ENCODE data around the gene IGFBP7. TPM values are rescaled to one million over a fixed set of nuclear protein-coding genes. Genes with fewer than 3 reads are reported as not detected.

Gene IGFBP7
- polyA plus RNA-seq, 6 donors from 2014 or later, result 0.24 to 1.1 (median 0.86) TPM; not detected in 3

DNA sequence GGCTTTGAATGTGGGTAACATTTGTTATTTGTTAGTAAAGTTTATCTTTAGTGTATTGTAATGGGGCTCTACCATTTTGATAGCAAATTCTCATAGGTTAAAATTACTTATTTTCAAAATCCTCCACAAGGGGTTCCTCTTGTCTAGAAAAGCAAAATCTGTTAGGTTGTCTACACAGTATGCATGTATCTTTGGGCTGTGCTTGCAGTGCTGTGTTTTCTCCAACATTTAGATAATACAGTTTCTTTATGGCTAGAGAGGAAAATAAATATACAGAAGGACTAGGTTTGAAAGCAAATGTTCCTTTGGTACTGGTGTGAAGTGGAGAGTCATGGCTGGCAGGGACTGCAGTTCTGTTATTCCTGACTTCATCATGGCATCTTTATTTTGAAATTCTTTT lies 91.2 kb downstream of the IGFBP7 start:
- H3K4me3 Mint-ChIP-seq, result no peak overlapping the region
- DNase-seq (no peak), ATAC-seq (ENCODE audit: low read depth in 2 of 2) (no peak)
- H3K27me3 Mint-ChIP-seq, result no peaks in the 10 kb centered on the region
- H3K36me3 Mint-ChIP-seq, result peaks cover 46 to 59% of the 10 kb centered on the region in 2 donors
- no peaks in the 10 kb centered on the region for H3K9me3 Mint-ChIP-seq
- peaks cover 0 to 8% (median 6%) of the 10 kb centered on the region in 3 donors for H3K4me1 Mint-ChIP-seq
- peak overlapping the region in 2 of 6 donors; percentile 29 to 66 for H3K27ac Mint-ChIP-seq

DNA sequence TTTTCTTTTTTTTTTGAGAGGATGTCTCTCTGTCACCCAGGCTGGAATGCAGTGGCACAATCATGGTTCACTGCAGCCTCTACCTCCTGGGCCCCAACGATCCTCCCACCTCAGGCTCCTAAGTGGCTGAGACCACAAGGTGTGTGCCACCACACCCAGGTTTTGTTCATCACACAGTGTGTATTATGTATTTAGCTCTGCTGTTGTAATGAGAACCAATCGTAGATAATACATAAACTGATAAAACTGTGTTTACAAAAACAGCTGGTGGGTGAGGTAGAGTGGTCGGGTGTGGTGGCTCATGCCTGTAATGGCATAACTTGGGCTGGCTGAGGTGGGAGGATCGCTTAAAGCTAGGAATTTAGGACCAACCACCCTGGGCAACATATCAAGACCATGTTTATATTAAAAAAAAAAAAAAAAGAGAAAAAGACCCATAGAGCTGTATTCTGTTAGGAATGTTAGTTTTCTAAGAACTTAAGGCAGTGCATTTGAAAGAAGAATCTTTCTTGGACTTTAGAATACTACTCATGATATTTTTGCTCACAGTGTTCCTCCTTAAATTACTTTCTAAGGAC lies 96.6 kb downstream of the IGFBP7 start:
- Mint-ChIP-seq H3K27ac (peak overlapping the region in 1 of 6 donors; percentile 67), H3K36me3 (peaks cover 32 to 41% of the 10 kb centered on the region in 2 donors), H3K9me3 (no peaks in the 10 kb centered on the region), H3K4me3 (no peak overlapping the region), H3K4me1 (peaks cover 0 to 15% (median 13%) of the 10 kb centered on the region in 3 donors), H3K27me3 (no peaks in the 10 kb centered on the region)
- DNase-seq (no peak), ATAC-seq (ENCODE audit: low read depth in 2 of 2) (no peak)

DNA sequence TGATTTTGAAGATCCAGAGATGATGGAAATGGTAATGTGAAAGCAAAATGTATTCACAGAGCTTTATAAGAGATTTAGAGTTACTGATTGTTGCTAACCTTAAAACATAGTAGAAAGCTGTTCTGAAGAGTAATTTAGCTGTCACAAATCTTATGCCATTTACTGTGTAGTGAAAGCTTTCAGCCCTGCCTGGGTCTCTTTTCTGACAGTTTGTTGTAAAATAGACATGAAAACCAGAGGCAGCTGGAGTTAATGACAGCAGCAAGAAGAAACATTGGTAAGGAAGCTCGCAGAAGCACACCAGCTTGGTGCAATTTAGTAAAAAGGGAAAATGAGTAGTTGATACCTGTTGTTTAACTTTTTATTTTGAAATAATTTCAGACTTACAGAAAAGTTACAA lies 110.4 kb downstream of the IGFBP7 start:
- H3K27me3 Mint-ChIP-seq, result no peaks in the 10 kb centered on the region
- ATAC-seq (ENCODE audit: low read depth in 2 of 2) (no peak), DNase-seq (no peak)
- H3K4me3 Mint-ChIP-seq, result no peak overlapping the region
- H3K27ac Mint-ChIP-seq, result peak overlapping the region in 1 of 6 donors; percentile 47
- H3K4me1 Mint-ChIP-seq, result peaks cover 0 to 9% (median 4%) of the 10 kb centered on the region in 3 donors
- H3K9me3 Mint-ChIP-seq, result no peaks in the 10 kb centered on the region
- peaks cover 20 to 24% of the 10 kb centered on the region in 2 donors for H3K36me3 Mint-ChIP-seq

DNA sequence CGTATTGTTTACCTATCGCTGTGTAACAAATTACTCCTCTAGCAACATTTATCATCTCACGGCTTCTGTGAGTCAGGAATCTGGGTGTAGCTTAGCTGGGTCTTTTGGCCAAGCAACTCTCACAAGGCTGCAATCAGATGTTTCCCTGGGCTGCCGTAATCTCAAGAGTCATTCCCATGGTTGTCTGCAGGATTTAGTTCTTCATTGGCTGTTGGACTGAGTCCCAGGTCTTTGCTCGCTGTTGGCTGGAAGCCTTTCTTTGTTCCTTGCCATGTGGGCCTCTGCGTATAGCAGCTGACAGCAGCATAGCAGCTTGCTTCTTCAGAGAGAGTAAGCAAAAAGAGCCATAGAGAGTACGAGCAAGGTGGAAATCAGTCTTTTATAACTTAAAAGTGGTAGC lies 114.7 kb downstream of the IGFBP7 start:
- no peak overlapping the region for H3K27ac Mint-ChIP-seq
- H3K36me3 Mint-ChIP-seq, result peaks cover 20 to 38% of the 10 kb centered on the region in 2 donors
- DNase-seq (no peak), ATAC-seq (ENCODE audit: low read depth in 2 of 2) (no peak)
- H3K27me3 Mint-ChIP-seq, result no peaks in the 10 kb centered on the region
- no peaks in the 10 kb centered on the region for H3K9me3 Mint-ChIP-seq
- peaks cover 2 to 12% (median 7%) of the 10 kb centered on the region in 3 donors for H3K4me1 Mint-ChIP-seq
- H3K4me3 Mint-ChIP-seq, result no peak overlapping the region

DNA sequence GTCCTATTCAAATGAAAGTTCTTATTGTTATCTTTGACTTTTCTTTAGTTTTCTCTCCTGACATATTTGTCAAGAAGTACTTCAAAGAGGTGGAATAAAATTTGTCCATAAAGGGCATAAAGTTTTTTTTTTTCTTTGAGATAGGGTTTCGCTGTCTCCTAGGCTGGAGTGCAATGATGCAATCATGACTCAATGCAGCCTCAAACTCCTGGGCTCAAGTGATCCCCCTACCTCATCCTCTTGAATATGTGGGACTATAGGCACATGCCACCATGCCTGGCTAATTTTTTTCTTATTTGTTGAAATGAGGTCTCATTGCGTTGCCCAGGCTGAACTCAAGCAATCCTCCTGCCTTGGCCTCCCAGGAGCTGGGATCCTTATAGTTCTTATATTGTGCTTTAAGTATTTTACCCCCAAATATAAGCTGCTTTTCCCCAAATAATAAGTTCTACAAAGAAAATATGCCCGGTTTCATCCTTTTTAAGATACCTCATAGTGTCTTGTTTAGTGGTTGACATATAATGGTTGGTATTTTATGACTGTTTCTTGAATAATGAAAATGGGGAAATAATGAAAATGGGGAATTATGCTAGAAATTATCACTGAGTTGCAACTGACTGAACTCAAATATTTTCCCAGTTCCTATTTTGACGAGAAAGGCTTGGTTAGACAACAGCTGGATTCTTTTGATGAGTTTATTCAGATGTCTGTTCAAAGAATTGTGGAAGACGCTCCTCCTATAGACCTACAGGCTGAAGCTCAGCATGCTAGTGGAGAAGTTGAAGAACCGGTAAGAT lies 119.9 kb downstream of the IGFBP7 start:
- peaks cover 6 to 18% (median 12%) of the 10 kb centered on the region in 3 donors for H3K4me1 Mint-ChIP-seq
- H3K27me3 Mint-ChIP-seq, result no peaks in the 10 kb centered on the region
- no peaks in the 10 kb centered on the region for H3K9me3 Mint-ChIP-seq
- H3K36me3 Mint-ChIP-seq, result peaks cover 0 to 23% of the 10 kb centered on the region in 2 donors
- no peak for DNase-seq
- H3K4me3 Mint-ChIP-seq, result no peak overlapping the region
- no peak for ATAC-seq (ENCODE audit: low read depth in 2 of 2)
- peak overlapping the region in 2 of 6 donors; percentile 60 to 69 for H3K27ac Mint-ChIP-seq

DNA sequence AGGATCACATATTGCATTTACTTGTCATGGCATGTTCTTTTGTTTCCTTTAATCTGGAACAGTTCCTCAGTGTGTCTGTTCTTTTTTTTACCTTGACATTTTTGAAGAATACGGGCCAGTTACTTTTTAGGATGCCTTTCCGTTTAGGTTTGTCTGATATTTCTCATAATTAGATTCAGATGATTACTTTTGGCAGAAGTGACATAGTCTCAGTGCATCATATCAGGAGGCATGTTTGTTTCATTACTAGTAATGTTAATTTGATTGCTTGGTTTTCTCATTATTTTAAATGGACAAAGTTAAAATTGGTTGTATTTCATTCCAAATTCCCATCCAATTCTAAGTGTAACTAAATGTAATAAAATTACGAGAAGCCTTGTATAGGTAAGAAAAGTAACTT lies 123.2 kb downstream of the IGFBP7 start:
- H3K27me3 Mint-ChIP-seq, result no peaks in the 10 kb centered on the region
- H3K4me1 Mint-ChIP-seq, result peaks cover 26 to 39% (median 26%) of the 10 kb centered on the region in 3 donors
- H3K36me3 Mint-ChIP-seq, result peaks cover 0 to 9% of the 10 kb centered on the region in 2 donors
- ATAC-seq (ENCODE audit: low read depth in 2 of 2), result no peak
- H3K4me3 Mint-ChIP-seq, result no peak overlapping the region
- no peak overlapping the region for H3K27ac Mint-ChIP-seq
- H3K9me3 Mint-ChIP-seq, result no peaks in the 10 kb centered on the region
- no peak for DNase-seq

DNA sequence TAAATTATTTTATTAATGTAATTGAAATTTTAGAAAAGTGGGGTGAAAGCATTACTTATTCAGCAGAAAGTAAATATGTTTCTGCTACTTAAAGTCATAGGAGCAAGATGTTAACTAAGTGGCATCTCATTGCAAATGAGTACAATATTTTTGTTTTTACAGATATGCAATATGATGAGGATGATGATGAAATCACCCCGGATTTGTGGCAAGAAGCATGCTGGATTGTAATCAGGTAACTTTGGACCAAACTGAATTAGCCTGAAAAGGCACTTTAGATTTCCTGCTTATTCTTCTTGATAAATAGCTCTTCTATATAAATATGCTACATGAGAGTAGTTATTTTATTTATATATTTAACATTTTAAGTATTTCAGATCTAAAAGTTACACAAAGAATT lies 124.0 kb downstream of the IGFBP7 start:
- no peak for ATAC-seq (ENCODE audit: low read depth in 2 of 2)
- Mint-ChIP-seq H3K36me3 (peaks cover 0 to 1% of the 10 kb centered on the region in 2 donors), H3K27ac (no peak overlapping the region), H3K27me3 (no peaks in the 10 kb centered on the region), H3K4me1 (peaks cover 30 to 46% (median 34%) of the 10 kb centered on the region in 3 donors), H3K4me3 (peak overlapping the region in 1 of 8 donors; percentile 25), H3K9me3 (no peaks in the 10 kb centered on the region)
- no peak for DNase-seq

DNA sequence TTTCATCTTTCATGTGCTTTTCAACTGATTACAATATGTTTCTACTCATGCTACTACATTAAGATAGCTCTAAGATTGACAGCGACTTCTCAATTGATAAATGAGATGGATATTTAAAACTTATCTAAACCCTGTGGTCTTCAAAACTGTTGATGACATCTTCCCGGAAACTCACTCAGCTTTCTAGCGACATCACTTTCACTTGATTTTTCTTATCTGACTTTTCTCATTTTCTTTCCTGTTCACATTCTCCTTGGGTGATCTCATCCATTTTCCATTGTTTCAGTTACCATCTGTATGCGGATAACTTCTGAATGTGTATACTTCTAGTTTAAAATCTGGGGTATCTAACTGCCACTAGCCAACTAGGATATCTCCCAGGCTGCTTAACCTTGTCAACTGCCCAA lies 128.4 kb downstream of the IGFBP7 start:
- Mint-ChIP-seq H3K27ac (peak overlapping the region in 4 of 6 donors; percentile 39 to 98 (median 52)), H3K4me1 (peaks cover 44 to 65% (median 62%) of the 10 kb centered on the region in 3 donors), H3K36me3 (peaks cover 0 to 5% of the 10 kb centered on the region in 2 donors)

More for the DNA sequence above, 128.4 kb downstream of the IGFBP7 start:
- Mint-ChIP-seq H3K9me3 (peaks cover 0 to 3% (median 0%) of the 10 kb centered on the region in 7 donors), H3K27me3 (no peaks in the 10 kb centered on the region), H3K4me3 (peak overlapping the region in 5 of 8 donors; percentile 11 to 99 (median 34))
- ATAC-seq (ENCODE audit: low read depth in 2 of 2) (no peak), DNase-seq (no peak)

Other genes with a start within 250 kb of the IGFBP7 start
- 100 to 1,000 TPM; 108 to 140 (median 130) TPM for gene REST, start 202.5 kb downstream of the IGFBP7 start, polyA plus RNA-seq (ENCODE audit: low read depth in 6 of 6)
- gene NOA1, start 132.8 kb downstream of the IGFBP7 start, polyA plus RNA-seq (ENCODE audit: low read depth in 6 of 6), result 10 to 100 TPM; 14.3 to 23.7 (median 18.3) TPM
- 10 to 100 TPM; 35.2 to 54.1 (median 42.6) TPM for gene POLR2B, start 131.5 kb downstream of the IGFBP7 start, polyA plus RNA-seq (ENCODE audit: low read depth in 6 of 6)